Measurements from ENCODE around the gene FAT3.

The FAT3 gene

GRCh38 chr11:92199991-92200390 is 24.6 kb upstream of the FAT3 start:
- no peak overlapping the region for H3K4me3 ChIP-seq (ENCODE audit: insufficient read length, low read depth)
- H3K27me3 ChIP-seq (ENCODE audit: insufficient read depth, insufficient read length), result no peaks in the 10 kb centered on the region
- H3K9me3 ChIP-seq (ENCODE audit: insufficient read depth, low read length), result no peaks in the 10 kb centered on the region
- no peak overlapping the region for H3K9ac ChIP-seq (ENCODE audit: insufficient read length, low read depth)
- no peak for TF ChIP-seq ZNF274 (IDR thresholded peaks at IDR 0.05; ENCODE audit: low read depth, low read length)
- no peak for TF ChIP-seq YY1 (IDR thresholded peaks at IDR 0.05; ENCODE audit: insufficient read depth, insufficient read length)
- TF ChIP-seq SUZ12 (IDR thresholded peaks at IDR 0.05; ENCODE audit: extremely low read depth, insufficient read depth, insufficient read length), result no peak
- H3K36me3 ChIP-seq (ENCODE audit: insufficient read depth, insufficient read length, low read length), result no peaks in the 10 kb centered on the region
- H3K4me1 ChIP-seq (ENCODE audit: insufficient read depth, insufficient read length), result no peaks in the 10 kb centered on the region
- no peak for DNase-seq (ENCODE audit: low read depth, low spot score)

DNA sequence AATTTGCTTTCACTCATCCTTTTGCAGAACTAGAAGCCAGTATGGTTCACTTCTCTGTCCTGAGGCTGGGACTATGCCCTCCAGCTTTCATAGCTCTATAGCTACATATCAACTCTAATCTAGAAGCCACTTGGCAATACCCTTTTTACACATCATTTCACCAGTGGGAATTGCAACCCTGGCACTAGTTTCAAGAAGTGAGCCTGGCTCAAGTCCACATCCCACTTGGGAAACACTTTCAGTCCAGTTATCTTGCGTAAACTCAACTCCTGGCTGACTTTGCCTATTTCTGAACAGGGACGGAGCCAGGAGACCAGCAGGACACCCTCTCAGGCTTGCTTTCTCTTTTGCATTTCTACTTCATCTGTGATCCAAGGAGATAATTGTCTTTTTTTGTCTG is 19.9 kb upstream of the FAT3 start:
- H3K4me3 ChIP-seq (ENCODE audit: insufficient read length, low read depth), result no peak overlapping the region
- no peaks in the 10 kb centered on the region for H3K9me3 ChIP-seq (ENCODE audit: insufficient read depth, low read length)
- H3K9ac ChIP-seq (ENCODE audit: insufficient read length, low read depth), result no peak overlapping the region
- H3K27me3 ChIP-seq (ENCODE audit: insufficient read depth, insufficient read length), result no peaks in the 10 kb centered on the region
- no peaks in the 10 kb centered on the region for H3K36me3 ChIP-seq (ENCODE audit: insufficient read depth, insufficient read length, low read length)
- no peaks in the 10 kb centered on the region for H3K4me1 ChIP-seq (ENCODE audit: insufficient read depth, insufficient read length)
- TF ChIP-seq ZNF274 (IDR thresholded peaks at IDR 0.05; ENCODE audit: low read depth, low read length), result no peak
- TF ChIP-seq YY1 (IDR thresholded peaks at IDR 0.05; ENCODE audit: insufficient read depth, insufficient read length), result no peak
- TF ChIP-seq SUZ12 (IDR thresholded peaks at IDR 0.05; ENCODE audit: extremely low read depth, insufficient read depth, insufficient read length), result no peak
- no peak for DNase-seq (ENCODE audit: low read depth, low spot score)

DNA sequence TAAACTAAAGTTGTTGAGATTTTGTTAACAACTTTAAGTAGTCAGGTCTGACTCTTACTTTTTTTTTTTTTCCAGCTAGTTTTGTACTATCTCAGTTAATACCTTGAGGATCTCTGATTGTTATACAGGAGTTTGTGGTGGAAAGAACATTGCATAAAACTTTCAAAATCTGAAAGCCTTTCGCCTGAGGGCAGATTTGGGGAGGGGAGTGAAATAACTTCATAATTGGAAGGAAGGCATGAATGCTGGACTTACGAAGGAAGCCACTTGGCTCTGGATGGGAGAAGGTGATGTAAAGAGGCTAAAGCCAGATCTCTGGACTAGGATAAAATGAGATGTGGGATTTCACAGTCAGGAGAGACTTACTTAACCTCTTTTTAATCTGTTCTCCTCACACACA is 18.2 kb upstream of the FAT3 start:
- no peak for TF ChIP-seq SUZ12 (IDR thresholded peaks at IDR 0.05; ENCODE audit: extremely low read depth, insufficient read depth, insufficient read length)
- no peak for TF ChIP-seq YY1 (IDR thresholded peaks at IDR 0.05; ENCODE audit: insufficient read depth, insufficient read length)
- TF ChIP-seq ZNF274 (IDR thresholded peaks at IDR 0.05; ENCODE audit: low read depth, low read length), result no peak
- DNase-seq (ENCODE audit: low read depth, low spot score), result no peak

DNA sequence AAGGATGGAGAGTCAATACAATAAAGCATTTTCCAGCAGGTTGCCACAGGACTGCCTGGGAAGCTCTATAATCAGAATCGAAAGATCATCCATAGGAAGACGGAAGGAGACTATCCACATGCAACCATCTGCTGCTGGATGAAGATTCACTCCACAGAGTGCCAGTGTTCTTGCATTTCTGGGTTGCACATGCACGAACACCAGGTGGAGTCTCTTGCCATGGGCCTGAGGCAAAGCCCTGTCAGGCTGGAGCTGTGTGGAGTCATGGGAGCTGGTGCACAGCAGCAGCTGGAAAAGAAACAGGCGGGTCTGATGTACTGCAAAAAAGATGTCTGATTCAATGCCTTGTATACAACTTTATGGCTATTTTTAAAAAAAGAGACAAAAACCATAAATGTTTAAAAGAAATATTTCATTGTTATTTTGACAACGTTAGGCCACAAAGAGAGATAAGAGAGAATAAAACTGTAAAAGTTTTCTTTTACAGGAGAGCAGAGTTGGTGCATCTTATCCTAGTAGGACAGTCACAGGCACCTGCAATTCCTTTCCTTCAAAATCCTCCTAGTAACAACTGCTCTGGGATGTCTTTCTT is 12.9 kb upstream of the FAT3 start:
- H3K4me3 ChIP-seq (ENCODE audit: insufficient read length, low read depth), result no peak overlapping the region
- no peaks in the 10 kb centered on the region for H3K9me3 ChIP-seq (ENCODE audit: insufficient read depth, low read length)
- no peak for TF ChIP-seq YY1 (IDR thresholded peaks at IDR 0.05; ENCODE audit: insufficient read depth, insufficient read length)
- H3K4me1 ChIP-seq (ENCODE audit: insufficient read depth, insufficient read length), result no peaks in the 10 kb centered on the region
- no peaks in the 10 kb centered on the region for H3K27me3 ChIP-seq (ENCODE audit: insufficient read depth, insufficient read length)
- no peaks in the 10 kb centered on the region for H3K36me3 ChIP-seq (ENCODE audit: insufficient read depth, insufficient read length, low read length)
- no peak overlapping the region for H3K9ac ChIP-seq (ENCODE audit: insufficient read length, low read depth)
- no peak for DNase-seq (ENCODE audit: low read depth, low spot score)

More for the DNA sequence above, 18.2 kb upstream of the FAT3 start:
- no peaks in the 10 kb centered on the region for H3K27me3 ChIP-seq (ENCODE audit: insufficient read depth, insufficient read length)
- H3K9ac ChIP-seq (ENCODE audit: insufficient read length, low read depth), result no peak overlapping the region
- no peaks in the 10 kb centered on the region for H3K4me1 ChIP-seq (ENCODE audit: insufficient read depth, insufficient read length)
- no peak overlapping the region for H3K4me3 ChIP-seq (ENCODE audit: insufficient read length, low read depth)
- H3K9me3 ChIP-seq (ENCODE audit: insufficient read depth, low read length), result no peaks in the 10 kb centered on the region
- no peaks in the 10 kb centered on the region for H3K36me3 ChIP-seq (ENCODE audit: insufficient read depth, insufficient read length, low read length)

DNA sequence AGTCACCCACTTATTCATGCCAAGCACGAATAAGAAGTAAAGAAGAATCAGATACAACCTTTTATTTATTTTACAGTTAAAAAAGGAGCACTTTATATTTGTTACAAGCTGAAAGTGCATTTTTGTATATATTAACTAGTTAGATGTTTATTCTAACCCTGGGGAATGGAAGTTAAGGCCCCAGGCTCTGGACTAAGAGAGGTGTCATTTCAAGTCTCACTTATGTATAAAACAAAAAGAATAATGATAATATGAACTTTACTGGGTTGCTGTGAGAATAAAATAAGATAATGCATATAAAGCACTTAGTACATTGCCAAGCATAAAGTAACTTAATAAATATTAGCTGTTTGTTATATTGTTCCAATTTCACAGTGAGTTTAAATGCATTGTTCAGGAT is 12.1 kb upstream of the FAT3 start:
- Histone ChIP-seq H3K9ac (ENCODE audit: insufficient read length, low read depth) (no peak overlapping the region), H3K9me3 (ENCODE audit: insufficient read depth, low read length) (no peaks in the 10 kb centered on the region), H3K36me3 (ENCODE audit: insufficient read depth, insufficient read length, low read length) (no peaks in the 10 kb centered on the region), H3K4me1 (ENCODE audit: insufficient read depth, insufficient read length) (no peaks in the 10 kb centered on the region), H3K27me3 (ENCODE audit: insufficient read depth, insufficient read length) (no peaks in the 10 kb centered on the region), H3K4me3 (ENCODE audit: insufficient read length, low read depth) (no peak overlapping the region)
- TF ChIP-seq ZNF274 (IDR thresholded peaks at IDR 0.05; ENCODE audit: low read depth, low read length) (no peak), SUZ12 (IDR thresholded peaks at IDR 0.05; ENCODE audit: extremely low read depth, insufficient read depth, insufficient read length) (no peak), YY1 (IDR thresholded peaks at IDR 0.05; ENCODE audit: insufficient read depth, insufficient read length) (no peak)
- no peak for DNase-seq (ENCODE audit: low read depth, low spot score)

GRCh38 chr11:92216789-92217188 is 7.8 kb upstream of the FAT3 start:
- Histone ChIP-seq H3K27me3 (ENCODE audit: insufficient read depth, insufficient read length) (no peaks in the 10 kb centered on the region), H3K4me1 (ENCODE audit: insufficient read depth, insufficient read length) (no peaks in the 10 kb centered on the region), H3K9me3 (ENCODE audit: insufficient read depth, low read length) (0 out of 2 replicates have a peak, but pooled peaks cover 4% of the 10 kb centered on the region), H3K4me3 (ENCODE audit: insufficient read length, low read depth) (no peak overlapping the region), H3K36me3 (ENCODE audit: insufficient read depth, insufficient read length, low read length) (no peaks in the 10 kb centered on the region), H3K9ac (ENCODE audit: insufficient read length, low read depth) (no peak overlapping the region)
- TF ChIP-seq SUZ12 (IDR thresholded peaks at IDR 0.05; ENCODE audit: extremely low read depth, insufficient read depth, insufficient read length), result no peak
- TF ChIP-seq ZNF274 (IDR thresholded peaks at IDR 0.05; ENCODE audit: low read depth, low read length), result no peak
- TF ChIP-seq YY1 (IDR thresholded peaks at IDR 0.05; ENCODE audit: insufficient read depth, insufficient read length), result no peak
- DNase-seq (ENCODE audit: low read depth, low spot score), result no peak

DNA sequence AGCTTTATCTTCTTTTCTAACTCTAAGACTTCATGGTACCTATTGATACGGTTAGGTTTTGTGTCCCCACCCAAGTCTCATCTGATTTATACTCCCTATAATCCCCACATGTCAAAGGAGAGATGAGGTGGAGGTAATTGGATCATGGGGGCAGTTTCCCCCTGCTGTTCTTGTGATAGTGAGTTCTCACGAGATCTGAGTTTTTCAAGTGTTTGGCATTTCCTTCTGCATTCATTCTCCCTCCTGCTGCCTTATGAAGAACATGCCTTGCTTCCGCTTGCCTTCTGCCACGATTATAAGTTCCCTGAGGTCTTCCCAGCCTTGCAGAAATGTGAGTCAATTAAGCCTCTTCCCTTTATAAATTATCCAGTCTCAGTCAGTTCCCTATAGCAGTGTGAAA is 5.1 kb upstream of the FAT3 start:
- H3K36me3 ChIP-seq (ENCODE audit: insufficient read depth, insufficient read length, low read length), result no peaks in the 10 kb centered on the region
- H3K27me3 ChIP-seq (ENCODE audit: insufficient read depth, insufficient read length), result peaks cover 17% of the 10 kb centered on the region
- DNase-seq (ENCODE audit: low read depth, low spot score), result no peak
- TF ChIP-seq SUZ12 (IDR thresholded peaks at IDR 0.05; ENCODE audit: extremely low read depth, insufficient read depth, insufficient read length) (no peak), YY1 (IDR thresholded peaks at IDR 0.05; ENCODE audit: insufficient read depth, insufficient read length) (no peak)
- H3K9ac ChIP-seq (ENCODE audit: insufficient read length, low read depth), result no peak overlapping the region
- no peak overlapping the region for H3K4me3 ChIP-seq (ENCODE audit: insufficient read length, low read depth)
- 0 out of 2 replicates have a peak, but pooled peaks cover 4% of the 10 kb centered on the region for H3K9me3 ChIP-seq (ENCODE audit: insufficient read depth, low read length)
- H3K4me1 ChIP-seq (ENCODE audit: insufficient read depth, insufficient read length), result peaks cover 6% of the 10 kb centered on the region

All from NT2/D1 (cell line).